Fibroblast of skin of right biceps (primary cell): ENCODE results near the gene RCOR3.
"Not testable (repeated sequence)": the region's sequence is repeated elsewhere in the genome, so short reads cannot be mapped to it uniquely, and the experiment has no call there.

Experiments used
- DNase-seq: peaks from one replicate; pipeline ENCODE4 v3.0.0-alpha.2; 2013

RCOR3 gene

DNA sequence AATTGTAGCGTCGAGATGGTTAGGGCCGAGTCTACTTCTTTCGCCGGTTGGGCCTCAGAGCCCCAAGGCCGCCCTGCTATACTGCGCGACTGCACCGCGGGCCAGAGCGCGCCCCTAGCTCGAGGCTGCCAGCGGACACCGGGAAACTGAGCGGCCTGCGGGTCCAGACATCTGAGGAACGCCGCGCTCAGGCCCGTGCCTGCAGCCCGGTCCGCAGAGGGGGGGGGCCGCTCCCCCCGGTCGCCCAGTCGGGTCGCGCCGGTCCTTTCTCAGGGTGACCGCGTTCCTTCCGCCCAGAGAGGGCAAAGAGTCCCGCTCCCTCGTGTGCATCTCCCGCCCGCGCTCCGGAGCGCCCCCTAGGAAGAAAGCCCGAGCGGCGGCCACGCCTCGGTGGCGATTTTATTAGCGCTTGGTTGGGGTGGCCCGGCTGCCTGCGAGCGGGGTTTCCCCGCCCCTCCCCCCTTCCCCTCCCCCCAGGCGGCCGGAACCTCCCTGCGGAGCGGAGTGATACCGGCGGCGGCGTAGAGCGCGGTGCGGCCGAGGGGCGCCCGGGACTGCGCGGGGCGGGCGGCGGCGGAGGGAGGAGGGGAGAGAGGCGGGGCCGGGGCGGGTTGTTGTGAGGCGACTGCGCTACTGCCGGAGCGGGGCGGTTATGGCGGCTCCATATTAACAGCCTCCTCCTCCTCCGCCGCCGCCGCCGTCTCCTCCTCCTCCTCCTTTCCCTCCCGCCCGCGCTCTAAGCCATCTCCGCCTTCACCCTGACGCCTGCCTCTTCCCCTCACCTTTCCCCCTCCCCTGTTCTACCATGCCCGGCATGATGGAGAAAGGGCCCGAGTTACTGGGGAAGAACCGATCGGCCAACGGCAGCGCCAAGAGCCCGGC, at the start of gene RCOR3:
Gene RCOR3, plus strand, starts transcription at position 611 of the 882 bp plus-strand sequence. Its CDS starts 195 bp downstream, at position 806.
- DNase-seq, result peak; percentile 97

DNA sequence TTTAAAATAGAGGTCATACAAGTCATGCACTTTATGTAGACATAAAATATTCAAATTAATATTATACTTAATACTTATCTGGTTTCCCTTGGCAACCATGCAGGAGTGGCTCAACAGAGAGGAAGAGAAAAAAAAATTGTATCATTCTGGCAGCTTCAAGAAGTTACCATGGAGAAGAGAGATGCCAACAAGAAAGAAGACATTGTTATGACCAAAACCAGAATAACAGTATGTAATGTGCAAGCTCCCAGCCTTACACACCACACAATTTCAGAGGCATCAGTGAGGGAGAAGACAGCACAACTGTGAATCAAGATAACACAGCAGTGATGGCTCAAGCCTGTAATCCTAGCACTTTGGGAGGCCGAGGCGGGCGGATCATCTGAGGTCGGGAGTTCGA, 49.1 kb upstream of the RCOR3 start:
- no peak for DNase-seq

DNA sequence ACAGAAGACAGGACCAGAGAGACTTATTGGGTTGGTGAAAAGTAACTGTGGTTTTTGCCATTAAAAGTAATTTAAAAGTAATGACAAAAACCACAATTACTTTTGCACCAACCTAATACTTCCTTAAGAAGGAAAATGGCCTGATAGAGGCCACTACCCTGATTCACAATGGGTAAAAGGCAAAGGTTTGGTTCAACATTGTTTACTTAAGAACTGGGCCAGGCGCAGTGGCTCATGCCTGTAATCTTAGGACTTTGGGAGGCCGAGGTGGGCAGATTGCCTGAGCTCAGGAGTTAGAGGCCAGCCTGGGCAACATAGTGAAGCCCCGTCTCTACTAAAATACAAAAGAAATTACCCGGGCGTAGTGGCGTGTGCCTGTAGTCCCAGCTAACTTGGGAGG, 48.2 kb upstream of the RCOR3 start:
- DNase-seq, result no peak

DNA sequence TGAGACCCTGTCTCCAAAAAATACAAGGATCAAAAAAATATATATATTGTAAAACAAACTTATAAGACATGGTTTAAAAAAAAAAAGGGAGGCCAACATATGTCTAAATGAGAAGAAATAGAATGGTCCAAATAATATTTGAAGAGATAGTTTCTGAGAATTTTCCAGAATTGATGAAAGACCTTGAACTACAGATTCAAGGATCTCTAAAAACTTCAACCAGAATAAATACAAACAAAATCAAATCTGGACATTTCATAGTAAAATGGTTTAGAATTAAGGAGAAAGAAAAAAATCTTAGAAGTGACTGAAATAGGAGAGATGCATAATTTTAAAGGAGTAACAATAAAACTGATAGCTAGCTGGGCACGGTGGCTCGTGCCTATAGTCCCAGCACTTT, 45.5 kb upstream of the RCOR3 start:
- no peak for DNase-seq

DNA sequence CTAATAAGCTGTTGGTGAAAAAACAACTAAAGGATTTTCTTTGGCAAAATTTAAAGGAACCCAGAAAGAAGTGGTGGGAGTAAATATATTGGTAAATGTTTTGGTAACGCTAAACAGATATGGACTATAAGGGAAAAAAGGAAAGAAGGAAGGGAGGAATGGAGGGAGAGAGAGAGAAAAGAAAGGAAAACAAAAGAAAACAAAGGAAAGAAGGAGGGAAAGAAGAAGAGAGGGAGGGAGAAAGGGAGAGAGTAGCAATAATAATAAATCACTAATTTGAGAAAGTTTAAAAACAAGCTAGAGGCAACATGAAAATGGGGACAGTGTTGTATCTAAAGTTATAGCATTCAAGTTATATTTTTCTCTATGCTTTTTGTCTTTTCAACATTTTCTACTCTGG, 43.6 kb upstream of the RCOR3 start:
- DNase-seq, result no peak

DNA sequence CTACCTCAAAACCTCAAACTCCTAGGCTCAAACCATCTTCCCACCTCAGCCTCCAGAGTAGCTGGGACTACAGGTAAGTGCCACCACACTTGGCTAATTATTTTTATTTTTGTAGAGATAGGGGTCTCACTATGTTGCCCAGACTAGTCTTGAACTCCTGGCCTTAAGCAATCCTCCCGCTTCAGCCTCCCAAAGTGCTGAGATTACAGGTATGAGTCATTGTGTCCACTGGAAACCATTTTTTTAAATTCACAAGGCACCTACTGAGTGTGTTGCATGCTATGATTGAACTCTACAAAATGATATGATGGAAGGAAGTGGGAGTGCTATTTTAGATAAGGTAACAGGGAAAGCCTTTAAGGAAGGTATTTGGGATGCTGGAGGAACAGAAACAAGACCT, 41.8 kb upstream of the RCOR3 start:
- DNase-seq, result no peak

DNA sequence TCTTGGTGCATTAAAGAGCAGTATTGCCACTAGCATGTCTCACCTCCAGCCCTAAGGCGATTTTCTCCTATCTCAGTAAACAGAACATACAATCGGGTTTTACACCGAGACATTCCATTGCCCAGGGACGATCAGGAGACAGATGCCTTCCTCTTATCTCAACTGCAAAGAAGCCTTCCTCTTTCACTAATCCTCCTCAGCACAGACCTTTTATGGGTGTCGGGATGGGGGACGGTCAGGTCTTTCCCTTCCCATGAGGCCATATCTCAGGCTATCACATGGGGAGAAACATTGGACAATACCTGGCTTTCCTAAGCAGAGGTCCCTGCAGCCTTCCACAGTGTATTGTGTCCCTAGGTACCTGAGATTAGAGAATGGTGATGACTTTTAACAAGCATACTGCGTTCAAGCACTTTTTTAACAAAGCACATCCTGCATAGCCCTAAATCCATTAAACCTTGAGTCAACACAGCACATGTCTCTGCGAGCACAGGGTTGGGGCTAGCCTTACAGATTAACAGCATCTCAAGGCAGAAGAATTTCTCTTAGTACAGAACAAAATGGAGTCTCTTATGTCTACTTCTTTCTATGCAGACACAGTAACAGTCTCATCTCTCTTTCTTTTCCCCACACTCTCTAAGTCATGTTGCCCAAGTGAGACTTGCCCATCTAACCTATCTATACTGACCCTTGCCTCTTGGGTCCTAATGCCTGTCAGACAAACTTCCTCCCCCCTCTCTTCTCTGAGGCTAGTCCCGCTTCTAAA, 36.5 kb upstream of the RCOR3 start:
- not testable (repeated sequence) for DNase-seq

DNA sequence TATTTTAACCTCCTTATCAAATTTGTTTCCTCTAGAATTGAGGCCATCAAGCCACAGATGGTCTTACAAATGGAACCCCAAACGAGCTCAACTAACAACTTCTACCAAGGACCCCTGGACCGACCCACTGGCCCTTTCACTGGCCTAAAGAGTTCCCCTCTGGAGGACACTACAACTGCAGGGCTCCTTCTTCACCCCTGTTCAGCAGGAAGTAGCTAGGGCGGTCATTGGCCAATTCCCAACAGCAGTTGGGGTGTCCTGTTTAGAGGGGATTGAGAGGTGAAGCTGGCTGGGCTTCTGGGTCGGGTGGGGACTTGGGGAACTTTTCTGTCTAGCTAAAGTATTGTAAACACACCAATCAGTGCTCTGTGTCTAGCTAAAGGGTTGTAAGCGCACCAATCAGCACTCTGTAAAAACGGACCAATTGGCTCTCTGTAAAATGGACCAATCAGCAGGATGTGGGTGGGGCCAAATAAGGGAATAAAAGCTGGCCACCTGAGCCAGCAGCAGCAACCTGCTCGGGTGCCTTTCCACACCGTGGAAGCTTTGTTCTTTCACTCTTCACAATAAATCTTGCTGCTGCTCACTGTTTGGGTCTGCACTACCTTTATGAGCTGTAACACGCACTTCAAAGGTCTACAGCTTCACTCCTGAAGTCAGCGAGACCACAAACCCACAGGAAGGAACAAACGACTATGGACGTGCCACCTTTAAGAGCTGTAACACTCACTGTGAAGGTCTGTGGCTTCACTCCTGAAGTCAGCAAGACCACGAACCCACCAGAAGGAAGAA, 30.4 kb upstream of the RCOR3 start:
- DNase-seq, result not testable (repeated sequence)

DNA sequence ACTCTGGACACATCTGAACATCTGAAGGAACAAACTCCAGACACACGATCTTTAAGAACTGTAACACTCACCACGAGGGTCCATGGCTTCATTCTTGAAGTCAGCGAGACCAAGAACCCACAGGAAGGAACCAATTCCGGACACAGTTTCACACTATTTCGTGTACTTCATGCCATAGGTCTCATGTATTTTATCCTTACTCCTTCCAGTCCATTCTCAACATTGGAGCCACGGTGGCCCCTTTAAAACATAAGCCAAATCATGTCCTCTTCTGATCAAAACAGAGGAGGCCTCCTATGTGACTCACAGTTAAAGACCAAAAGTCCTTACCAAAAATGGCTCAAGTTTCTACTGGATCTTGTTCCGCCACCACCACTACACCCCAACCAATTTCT, 29.8 kb upstream of the RCOR3 start:
- no peak for DNase-seq

DNA sequence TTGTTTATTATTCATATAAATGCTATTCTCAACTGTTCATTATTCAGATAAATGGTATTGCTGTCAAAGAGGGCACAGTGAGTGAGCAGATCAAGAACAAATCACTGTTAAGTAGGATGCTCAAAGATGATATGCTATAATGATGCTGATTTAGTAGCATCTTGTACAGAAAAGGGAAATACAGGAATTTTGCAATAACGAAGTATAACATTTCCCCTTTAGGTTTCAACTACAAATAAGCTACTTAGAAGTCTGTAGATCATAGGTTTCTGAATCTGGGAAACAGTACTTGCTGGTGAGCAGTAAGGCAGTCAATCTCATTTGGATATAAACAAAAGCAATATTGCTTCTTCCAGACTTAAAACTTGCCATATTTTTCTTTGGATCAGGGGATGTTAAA, 27.3 kb upstream of the RCOR3 start:
- DNase-seq, result no peak

DNA sequence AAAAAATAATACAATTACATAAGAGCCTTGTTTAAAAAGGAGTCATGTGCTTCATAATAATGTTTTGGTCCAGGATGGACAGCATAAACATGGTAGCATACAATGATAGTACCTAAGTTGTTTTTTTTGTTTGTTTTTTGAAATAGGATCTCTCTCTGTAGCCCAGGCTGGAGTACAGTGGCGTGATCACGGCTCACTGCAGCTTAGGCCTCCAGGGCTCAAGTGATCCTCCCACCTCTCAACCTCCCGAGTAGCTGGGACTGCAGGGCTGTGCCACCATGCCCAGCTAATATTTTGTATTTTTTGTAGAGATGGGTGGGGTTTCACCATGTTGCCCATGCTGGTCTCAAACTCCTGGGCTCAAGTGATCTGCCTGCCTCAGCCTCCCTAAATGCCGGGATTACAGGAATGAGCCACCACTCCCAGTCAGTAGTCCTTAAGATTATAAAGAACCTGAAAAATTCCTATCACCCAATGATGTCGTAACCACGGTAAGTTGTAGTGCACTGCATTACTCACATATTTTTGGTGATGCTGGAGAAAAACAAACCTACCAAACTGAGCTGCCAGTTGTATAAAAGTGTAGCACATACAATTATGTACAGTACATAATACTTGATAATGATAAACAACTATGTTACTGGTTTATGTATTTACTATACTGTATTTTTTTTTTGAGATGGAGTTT, 22.4 kb upstream of the RCOR3 start:
- peak; percentile 36 for DNase-seq

DNA sequence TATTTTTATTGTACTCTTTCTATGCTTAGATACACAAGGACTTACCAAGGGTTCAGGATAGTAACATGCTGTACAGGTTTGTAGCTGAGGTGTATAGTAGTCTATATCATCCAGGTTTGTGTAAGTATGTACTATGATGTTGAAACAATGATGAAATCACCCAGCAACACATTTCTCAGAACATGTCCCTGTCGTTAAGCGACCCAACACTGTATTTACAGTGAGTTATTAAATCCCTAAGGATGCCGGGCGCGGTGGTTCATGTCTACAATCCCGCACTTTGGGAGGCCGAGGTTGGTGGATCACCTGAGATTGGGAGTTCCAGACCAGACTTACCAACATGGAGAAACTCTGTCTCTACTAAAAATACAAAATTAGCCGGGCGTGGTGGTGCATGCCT, 21.6 kb upstream of the RCOR3 start:
- no peak for DNase-seq

DNA sequence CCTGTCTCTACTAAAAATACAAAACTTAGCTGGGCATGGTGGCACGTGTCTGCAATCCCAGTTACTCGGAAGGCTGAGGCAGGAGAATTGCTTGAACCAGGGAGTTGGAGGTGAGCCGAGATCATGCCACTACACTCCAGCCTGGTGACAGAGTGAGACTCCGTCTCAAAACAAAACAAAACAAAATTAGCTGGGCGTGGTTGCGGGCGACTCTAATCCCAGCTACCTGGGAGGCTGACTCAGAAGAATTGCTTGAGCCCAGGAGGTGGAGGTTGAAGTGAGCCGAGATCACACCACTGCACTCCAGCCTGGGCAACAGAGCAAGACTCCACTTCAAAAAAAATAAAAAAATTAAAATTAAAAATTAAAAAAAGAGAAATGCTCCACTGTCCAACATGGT, 18.6 kb upstream of the RCOR3 start:
- DNase-seq, result not testable (repeated sequence)

DNA sequence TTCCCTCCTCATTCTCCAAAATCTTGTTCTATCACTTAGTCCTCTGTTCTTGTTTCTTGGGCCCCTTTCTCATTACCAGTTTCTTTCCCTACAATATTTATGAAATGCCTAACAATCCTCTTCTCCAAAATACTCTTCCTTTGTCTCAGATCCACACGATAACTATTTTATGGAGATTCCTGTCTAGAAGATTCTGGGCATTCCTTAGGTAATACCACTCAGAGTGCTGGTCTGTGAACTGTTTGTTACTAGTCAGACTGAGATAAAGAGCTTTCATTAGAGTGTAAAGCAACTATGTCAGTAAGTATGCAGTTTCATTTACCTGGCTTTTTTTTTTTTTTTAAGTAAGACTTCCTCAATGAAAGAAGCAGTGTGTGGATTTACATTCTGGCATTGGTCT, 18.1 kb upstream of the RCOR3 start:
- DNase-seq, result no peak

DNA sequence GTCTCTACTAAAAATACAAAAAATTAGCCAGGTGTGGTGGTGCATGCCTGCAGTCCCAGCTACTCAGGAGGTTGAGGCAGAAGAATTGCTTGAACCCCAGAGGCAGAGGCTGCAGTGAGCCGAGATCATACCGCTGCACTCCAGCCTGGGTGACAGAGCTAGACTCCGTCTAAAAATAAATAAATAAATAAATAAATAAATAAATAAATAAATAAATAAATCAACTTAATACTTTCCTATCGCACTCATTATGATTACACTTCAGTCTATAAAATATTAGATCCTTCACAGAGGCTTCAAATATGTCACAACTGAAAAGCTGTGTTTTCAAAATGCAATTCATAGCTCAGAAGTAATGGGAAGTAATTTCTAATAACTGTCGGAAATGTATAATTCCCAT, 15.5 kb upstream of the RCOR3 start:
- DNase-seq, result not testable (repeated sequence)

DNA sequence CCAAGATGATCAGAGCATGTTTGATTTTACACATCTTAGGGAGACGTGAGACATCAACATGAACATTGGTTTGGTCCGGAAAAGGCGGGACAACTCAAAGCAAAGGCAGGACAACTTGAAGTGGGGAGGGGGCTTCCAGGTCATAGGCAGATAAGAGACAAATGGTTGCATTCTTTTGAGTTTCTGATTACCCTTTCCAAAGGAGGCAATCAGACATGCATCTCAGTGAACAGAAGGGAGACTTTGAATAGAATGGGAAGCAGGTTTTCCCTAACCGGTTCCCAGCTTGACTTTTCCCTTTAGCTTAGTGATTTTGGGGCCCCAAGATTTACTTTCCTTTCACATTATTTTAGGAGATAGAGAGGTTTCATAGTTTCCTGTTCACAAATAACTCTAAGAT, 12.6 kb upstream of the RCOR3 start:
- DNase-seq, result not testable (repeated sequence)

DNA sequence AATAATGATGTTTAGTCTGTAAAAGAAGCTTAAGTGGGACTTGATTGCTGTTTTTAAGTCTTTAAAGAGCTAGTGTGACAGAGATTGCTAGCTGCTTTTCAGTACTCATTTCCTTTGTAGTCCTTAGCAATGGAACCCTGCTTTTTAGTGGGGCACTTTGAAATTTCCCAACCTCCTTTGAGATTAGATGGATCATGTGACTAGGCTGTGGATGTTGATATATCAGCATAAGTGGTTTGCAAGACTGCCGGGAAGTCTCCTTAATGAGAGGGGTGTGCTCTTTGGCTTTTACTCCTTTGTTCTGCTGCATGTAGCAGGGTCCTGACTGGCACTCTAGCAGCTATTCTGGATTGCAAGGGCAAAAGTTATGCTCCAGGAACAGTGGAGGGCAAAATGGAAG, 11.2 kb upstream of the RCOR3 start:
- no peak for DNase-seq

DNA sequence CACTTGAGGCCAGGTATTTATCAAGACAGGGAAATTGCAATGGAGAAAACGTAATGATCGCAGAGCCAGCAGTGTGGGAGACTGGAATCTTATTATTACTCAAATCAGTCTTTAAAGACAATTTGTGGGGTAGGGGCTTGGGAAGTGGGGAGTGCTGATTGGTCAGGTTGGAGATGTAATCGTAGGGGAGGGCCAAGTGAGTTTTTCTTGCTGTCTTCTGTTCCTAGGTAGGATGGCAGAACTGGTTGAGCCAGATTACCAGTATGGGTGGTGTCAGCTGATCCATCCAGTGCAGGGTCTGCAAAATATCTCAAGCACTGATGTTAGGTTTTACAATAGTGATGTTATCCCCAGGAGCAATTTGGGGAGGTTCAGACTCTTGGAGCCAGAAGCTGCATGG, 9.6 kb upstream of the RCOR3 start:
- DNase-seq, result not testable (repeated sequence)

DNA sequence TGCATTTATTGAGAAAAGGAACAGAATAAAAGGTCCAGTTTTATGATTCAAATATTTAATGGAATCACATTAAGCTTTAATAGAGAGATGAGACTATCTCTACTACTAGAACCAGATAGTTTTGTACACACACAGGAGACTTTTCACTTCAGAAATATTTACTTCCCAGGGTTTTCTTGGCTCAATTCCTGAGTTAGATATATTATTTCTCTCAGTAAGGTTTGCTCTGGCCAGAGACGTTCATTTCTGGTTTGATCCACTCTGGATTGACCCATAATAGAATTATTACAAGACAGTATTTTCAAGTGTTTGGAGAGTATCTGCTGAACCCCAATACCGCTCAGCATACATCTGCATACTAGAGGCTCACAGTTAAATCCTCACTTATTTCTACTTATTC, 1.3 kb upstream of the RCOR3 start:
- DNase-seq, result peak; percentile 18

DNA sequence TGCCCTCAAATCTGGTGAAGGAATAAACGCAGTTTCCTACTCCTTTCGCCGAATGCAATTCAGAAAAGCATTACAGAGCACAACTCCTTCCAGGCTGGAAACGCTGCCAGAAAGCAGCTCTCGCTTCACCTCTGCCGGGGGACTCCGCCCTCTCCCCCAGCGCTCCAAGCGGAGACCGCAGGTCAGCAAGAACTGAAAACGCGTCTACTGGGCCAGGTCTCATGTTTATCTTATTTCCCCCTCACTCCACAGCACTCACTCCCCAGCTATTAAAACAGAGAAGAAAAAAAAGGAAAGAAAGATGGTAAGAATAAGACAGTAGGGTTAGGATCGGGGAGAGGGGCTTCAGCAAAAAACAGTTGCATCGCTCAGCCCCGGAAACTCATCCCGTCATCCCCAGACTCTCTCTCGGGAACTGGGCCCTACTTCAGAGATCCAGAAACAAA, 833 bp upstream of the RCOR3 start:
- peak; percentile 83 for DNase-seq

DNA sequence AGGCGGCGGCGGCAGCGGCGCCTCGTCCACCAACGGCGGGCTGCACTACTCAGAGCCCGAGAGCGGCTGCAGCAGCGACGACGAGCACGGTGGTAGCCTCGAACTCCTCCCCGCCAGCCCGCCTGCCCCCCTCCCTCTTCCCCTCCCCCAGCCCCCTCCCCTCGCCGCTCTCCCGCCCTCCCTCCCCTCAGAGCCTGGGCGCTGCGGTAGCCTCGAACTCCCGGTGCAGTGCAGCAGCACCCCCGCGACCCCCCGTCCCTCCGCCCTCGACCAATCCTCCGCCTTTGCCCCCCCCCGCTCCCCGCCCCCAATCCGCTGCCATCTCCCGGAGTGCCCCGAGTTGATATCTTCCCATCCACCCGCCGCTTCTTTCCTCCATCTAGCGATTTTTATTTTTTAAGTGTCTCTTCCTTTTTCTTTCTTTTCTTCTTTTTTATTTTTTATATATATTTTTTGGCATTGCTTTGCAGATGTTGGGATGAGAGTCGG, 516 bp downstream of the RCOR3 start:
- peak; percentile 73 for DNase-seq
